Measurements from ENCODE around the gene CES4A. TPM values are rescaled to one million over a fixed set of nuclear protein-coding genes. Genes with fewer than 3 reads are reported as not detected.
A peak's percentile ranks its signal among the peaks of the same experiment; 100 is the strongest.
"Not testable (repeated sequence)": the region's sequence is repeated elsewhere in the genome, so short reads cannot be mapped to it uniquely, and the experiment has no call there.

Gene CES4A
- total RNA-seq, 1 donor from 2014 or later, result 1.1 TPM

DNA sequence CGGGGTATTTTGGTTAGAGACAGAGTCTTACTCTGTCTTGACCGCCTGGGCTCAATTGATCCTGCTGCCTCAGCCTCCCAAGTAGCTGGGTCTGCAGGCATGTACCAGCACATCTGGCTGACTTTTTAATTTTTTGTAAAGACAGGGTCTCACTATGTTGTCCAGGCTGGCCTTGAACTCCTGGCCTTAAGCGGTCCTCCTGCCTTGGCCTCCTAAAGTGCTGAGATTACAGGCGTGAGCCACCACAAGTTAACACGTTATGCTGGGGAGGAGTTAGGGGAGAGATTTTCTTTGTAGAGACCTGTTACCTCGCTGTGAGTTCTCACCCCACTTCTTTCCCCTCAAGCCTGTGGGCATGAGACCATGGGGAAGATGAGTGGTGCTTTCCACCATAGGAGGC, 1.8 kb upstream of the CES4A start:
- FAIRE-seq, result no peak

DNA sequence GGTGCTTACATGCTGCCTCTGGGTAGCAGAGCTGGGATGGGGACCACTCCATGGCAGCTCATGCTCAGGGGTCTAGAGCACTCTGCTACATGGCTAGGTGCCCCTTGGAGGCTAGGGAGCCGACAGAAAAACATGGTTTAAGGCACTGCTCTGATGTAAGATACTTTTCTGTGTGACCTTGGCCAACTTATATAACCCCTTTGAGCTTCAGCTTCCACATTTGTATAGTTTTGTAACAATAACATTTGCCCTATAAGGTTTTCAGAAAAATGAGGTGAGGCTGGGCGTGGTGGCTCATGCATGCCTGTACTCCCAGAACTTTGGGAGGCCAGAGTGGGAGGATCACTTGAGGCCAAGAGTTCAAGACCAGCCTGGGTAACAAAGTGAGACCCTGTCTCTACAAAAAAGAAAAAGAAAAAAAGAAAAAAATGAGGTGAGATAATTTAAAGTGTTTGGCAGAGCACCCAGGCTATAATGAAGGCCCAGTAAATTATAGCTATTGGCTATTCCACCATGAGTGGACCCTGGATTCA, 3.2 kb downstream of the CES4A start:
- no peak for DNase-seq (ENCODE audit: low read depth)
- no peak for FAIRE-seq
- no peaks in the 10 kb centered on the region for H3K27me3 ChIP-seq (ENCODE audit: control insufficient read depth, insufficient read depth, low read length)
- TF ChIP-seq, protein P1, sequence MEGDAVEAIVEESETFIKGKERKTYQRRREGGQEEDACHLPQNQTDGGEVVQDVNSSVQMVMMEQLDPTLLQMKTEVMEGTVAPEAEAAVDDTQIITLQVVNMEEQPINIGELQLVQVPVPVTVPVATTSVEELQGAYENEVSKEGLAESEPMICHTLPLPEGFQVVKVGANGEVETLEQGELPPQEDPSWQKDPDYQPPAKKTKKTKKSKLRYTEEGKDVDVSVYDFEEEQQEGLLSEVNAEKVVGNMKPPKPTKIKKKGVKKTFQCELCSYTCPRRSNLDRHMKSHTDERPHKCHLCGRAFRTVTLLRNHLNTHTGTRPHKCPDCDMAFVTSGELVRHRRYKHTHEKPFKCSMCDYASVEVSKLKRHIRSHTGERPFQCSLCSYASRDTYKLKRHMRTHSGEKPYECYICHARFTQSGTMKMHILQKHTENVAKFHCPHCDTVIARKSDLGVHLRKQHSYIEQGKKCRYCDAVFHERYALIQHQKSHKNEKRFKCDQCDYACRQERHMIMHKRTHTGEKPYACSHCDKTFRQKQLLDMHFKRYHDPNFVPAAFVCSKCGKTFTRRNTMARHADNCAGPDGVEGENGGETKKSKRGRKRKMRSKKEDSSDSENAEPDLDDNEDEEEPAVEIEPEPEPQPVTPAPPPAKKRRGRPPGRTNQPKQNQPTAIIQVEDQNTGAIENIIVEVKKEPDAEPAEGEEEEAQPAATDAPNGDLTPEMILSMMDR (IDR thresholded peaks at IDR 0.05; ENCODE audit: insufficient read depth, low read length, severe bottlenecking), result no peak
- no peak overlapping the region for H3K4me3 ChIP-seq (ENCODE audit: low read depth, low read length)
- no peaks in the 10 kb centered on the region for H3K36me3 ChIP-seq (ENCODE audit: control insufficient read depth, insufficient read depth, low read length)

More for the DNA sequence above, 1.8 kb upstream of the CES4A start:
- TF ChIP-seq, protein P1 (IDR thresholded peaks at IDR 0.05; ENCODE audit: insufficient read depth, low read length, severe bottlenecking), result no peak
- Histone ChIP-seq H3K27me3 (ENCODE audit: control insufficient read depth, insufficient read depth, low read length) (no peaks in the 10 kb centered on the region), H3K4me3 (ENCODE audit: low read depth, low read length) (no peak overlapping the region), H3K36me3 (ENCODE audit: control insufficient read depth, insufficient read depth, low read length) (no peaks in the 10 kb centered on the region)
- DNase-seq (ENCODE audit: low read depth), result no peak

DNA sequence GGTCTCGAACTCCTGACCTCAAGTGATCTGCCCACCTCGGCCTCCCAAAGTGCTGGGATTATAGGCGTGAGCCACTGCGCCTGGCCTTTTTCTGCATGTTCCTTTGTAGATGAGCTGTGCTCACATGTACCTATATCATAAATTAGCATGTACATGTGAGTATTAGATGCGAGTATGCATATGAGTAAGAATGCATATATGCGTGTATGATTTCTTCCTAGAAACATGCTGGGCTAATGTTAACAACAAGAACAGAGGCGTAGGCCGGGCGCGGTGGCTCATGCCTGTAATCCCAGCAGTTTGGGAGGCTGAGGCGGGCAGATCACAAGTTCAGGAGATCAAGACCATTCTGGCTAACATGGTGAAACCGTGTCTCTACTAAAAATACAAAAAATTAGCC, 5.2 kb downstream of the CES4A start:
- H3K27me3 ChIP-seq (ENCODE audit: control insufficient read depth, insufficient read depth, low read length); H3K4me3 ChIP-seq (ENCODE audit: low read depth, low read length); FAIRE-seq; DNase-seq (ENCODE audit: low read depth); H3K36me3 ChIP-seq (ENCODE audit: control insufficient read depth, insufficient read depth, low read length): not testable (repeated sequence)

DNA sequence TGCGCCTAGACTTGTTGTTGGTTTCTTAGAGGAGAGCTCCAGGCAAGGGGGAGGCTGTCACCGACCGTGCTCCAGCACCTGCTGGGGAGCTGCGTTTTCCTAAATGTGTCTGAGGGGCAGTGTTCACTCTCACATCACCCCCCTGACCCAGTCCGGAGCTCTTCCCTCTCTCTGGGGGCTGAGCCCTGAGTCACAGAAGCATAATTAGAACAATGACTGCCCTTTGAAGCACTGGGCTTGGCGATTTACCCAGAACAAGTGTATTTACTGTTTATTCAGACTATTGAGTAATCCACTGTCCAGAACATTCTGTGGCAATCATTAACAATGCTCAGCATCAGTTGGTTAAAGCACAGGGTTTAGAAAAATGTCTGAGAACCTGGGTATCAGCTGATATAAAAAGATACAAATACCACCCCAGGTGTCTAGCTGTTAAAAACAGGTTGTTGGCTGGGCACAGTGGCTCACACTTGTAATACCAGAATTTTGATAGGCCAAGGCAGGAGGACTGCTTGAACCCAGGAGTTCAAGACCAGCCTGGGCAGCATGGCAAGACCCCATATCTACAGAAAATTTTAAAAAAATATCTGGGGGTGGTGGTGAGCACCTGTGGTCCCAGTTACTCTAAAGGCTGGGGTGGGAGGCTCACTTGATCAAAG, 8.1 kb downstream of the CES4A start:
- peak; percentile 72 for FAIRE-seq
- H3K36me3 ChIP-seq (ENCODE audit: control insufficient read depth, insufficient read depth, low read length), result no peaks in the 10 kb centered on the region
- H3K27me3 ChIP-seq (ENCODE audit: control insufficient read depth, insufficient read depth, low read length), result no peaks in the 10 kb centered on the region
- peak; percentile 58 for DNase-seq (ENCODE audit: low read depth)
- TF ChIP-seq, protein P1 (IDR thresholded peaks at IDR 0.05; ENCODE audit: insufficient read depth, low read length, severe bottlenecking), result no peak
- no peak overlapping the region for H3K4me3 ChIP-seq (ENCODE audit: low read depth, low read length)

DNA sequence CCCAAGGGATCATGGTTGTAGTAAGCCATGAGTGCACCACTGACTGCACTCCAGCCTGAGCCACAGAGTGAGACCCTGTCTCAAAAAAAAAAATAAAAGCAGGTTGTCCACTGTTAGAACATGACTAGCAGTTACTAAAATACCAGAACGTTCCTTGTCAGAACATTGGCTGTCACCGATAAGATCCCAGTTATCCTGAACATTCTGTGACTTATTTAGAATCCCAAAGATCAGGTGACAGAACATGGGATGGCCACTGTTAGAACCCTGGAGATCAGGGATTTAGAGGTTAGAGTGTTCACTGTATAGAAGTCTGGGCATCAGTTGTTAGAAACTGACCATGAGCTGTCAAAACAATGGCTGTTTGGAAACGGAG, 8.6 kb downstream of the CES4A start:
- no peak overlapping the region for H3K4me3 ChIP-seq (ENCODE audit: low read depth, low read length)
- H3K36me3 ChIP-seq (ENCODE audit: control insufficient read depth, insufficient read depth, low read length), result no peaks in the 10 kb centered on the region
- TF ChIP-seq, protein P1 (IDR thresholded peaks at IDR 0.05; ENCODE audit: insufficient read depth, low read length, severe bottlenecking), result no peak
- FAIRE-seq (no peak), DNase-seq (ENCODE audit: low read depth) (no peak)
- H3K27me3 ChIP-seq (ENCODE audit: control insufficient read depth, insufficient read depth, low read length), result no peaks in the 10 kb centered on the region

DNA sequence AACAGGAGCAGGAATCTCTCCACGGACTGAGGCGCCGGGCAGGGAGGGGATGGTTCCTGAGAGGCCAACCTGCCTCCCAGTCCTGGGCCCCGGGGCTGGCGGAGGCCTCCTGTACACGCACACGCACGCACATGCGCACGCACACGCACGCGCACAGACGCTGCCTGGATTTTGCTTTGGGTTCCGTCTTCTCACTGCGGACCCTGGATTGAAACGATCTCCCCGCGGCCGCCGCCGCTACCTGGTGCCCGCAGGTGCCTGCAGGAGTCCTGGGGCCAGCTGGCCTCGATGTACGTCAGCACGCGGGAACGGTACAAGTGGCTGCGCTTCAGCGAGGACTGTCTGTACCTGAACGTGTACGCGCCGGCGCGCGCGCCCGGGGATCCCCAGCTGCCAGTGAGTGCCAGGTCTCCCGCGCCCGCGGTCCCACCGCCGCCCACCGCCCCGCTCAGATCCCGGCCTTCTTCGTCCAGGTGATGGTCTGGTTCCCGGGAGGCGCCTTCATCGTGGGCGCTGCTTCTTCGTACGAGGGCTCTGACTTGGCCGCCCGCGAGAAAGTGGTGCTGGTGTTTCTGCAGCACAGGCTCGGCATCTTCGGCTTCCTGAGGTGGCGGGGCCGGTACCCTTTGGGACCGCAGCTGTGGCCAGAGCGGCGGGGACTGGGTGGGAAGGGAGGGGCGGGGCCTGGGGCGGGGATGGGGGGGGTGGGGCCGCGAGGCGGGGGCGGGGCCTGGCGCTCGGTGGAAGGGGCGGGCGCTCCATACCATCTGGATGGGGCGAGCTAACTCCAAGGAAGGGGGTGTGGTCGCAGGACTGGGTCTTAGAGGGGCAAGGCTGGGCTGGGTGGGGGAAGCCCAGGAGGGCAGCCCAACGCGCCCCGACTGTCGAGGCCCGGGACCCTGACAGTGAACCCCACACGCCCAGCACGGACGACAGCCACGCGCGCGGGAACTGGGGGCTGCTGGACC, 12.3 kb downstream of the CES4A start:
- Histone ChIP-seq H3K4me3 (ENCODE audit: low read depth, low read length) (peak overlapping the region; percentile 49), H3K36me3 (ENCODE audit: control insufficient read depth, insufficient read depth, low read length) (no peaks in the 10 kb centered on the region), H3K27me3 (ENCODE audit: control insufficient read depth, insufficient read depth, low read length) (no peaks in the 10 kb centered on the region)
- TF ChIP-seq, protein P1 (IDR thresholded peaks at IDR 0.05; ENCODE audit: insufficient read depth, low read length, severe bottlenecking), result no peak
- FAIRE-seq, result no peak
- no peak for DNase-seq (ENCODE audit: low read depth)

Data from bronchial epithelial cell (primary cell).